KBM-7 (cell line): ENCODE results near the gene SLC12A5.
"Not testable (repeated sequence)": the region's sequence is repeated elsewhere in the genome, so short reads cannot be mapped to it uniquely, and the experiment has no call there.

Source experiments
- DNase-seq: peaks from one replicate; pipeline ENCODE4 v3.0.0-alpha.2; 2015
- in situ Hi-C: fragments of 300-500 bp; cut with MboI; formaldehyde crosslinking; loops from 2 replicates; pipeline ENCODE4 v1.14.3; 2020; ENCODE audit warnings: low sequenced_read_pairs, low pct_unique_long_range_greater_than_20kb, mixed read lengths

Gene SLC12A5

DNA sequence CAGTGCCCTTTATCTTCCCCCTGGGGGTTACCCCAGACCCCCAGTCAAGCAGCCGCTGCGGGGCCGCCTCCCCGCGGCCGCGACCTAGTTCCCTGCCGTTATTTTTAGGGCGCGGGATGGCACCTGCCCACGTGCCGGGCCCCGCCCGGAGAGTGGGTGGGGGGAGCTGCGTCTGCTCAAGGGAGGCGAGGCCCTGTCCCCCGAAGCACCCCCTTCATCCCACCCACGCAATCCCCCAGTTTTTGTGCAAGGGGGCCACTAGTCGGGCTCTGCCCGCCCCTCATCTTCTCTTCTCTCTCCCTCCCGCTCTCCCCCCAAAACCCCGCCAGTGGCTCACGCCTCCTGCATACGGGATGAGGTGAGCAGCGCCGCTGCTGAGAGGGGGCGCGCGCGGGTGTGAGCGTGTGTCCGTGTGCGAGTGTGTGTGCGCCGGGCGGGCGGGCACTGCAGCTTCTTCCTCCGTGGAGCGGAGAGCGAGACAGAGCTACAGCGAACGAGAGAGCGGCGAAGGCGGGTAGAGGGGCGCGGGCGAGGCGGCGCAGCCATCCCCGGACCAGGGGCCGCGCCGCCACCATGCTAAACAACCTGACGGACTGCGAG is at the start of gene SLC12A5:
SLC12A5 (plus strand) TSS at position 444 of the 600 bp plus-strand sequence; CDS start at position 574, 130 bp downstream.
- no peak for DNase-seq
- in situ Hi-C loops, result no loop called here

DNA sequence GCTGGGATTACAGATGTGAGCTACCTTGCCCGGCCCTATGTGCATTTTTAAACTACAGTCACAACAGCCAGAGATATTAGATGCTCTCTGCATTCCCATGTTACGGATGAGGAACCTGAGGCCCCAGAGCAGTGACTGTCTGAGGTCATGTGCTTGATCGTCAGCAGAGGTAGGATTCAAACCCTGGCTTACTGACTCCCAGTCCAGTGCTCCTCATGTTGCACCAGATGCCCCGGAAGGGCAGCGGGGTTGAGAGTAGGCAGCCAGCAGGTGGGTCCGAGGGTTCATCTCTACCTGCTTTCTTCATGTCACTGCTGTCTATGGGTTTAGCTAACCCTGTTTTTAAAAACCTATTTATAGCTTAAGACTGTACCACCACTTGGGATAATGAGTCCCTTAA is 47.8 kb upstream of the SLC12A5 start:
- in situ Hi-C loops, result no loop called here
- no peak for DNase-seq

DNA sequence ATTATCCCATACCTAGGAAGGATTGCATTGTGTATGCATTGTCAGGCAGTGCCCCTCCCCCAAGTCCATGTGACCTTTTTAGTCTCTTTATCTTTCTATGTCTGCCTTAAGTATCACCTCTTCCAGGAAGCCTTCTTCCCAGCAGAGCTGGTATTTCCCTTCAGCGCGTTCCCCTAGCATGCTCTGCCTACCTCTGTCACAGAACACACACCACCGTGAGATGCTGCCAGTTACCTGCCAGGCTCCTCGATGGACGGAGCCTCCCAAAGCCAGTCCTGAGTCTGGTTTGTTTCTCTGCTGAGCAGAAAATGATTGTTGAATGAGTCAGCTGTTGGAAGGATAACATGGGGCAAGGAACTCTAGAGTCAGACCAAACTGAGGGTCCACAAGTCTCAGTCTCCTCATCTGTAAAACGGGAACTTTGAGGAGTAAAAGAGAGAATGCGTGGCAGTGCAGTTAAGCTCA is 45.7 kb upstream of the SLC12A5 start:
- DNase-seq, result no peak
- in situ Hi-C loops, result no loop called here

DNA sequence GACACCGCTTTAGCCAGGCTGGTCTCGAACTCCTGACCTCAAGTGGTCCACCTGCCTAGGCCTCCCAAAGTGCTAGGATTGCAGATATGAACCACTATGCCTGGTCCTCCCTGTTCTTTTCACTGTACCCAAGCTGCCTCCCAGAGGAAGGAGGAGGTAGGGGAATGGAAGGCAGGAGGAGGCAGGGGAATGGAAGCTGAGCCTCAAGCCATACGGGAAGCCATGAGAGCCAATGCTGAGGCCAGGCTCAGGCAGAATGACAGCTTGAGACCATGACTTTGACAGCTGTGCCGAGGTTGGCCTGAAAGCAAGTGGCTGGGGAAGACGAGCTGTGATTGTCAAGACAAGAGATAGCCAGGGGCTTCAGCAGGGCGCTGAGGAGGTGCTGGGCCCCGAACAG is 43.4 kb upstream of the SLC12A5 start:
- in situ Hi-C loops, result no loop called here

DNA sequence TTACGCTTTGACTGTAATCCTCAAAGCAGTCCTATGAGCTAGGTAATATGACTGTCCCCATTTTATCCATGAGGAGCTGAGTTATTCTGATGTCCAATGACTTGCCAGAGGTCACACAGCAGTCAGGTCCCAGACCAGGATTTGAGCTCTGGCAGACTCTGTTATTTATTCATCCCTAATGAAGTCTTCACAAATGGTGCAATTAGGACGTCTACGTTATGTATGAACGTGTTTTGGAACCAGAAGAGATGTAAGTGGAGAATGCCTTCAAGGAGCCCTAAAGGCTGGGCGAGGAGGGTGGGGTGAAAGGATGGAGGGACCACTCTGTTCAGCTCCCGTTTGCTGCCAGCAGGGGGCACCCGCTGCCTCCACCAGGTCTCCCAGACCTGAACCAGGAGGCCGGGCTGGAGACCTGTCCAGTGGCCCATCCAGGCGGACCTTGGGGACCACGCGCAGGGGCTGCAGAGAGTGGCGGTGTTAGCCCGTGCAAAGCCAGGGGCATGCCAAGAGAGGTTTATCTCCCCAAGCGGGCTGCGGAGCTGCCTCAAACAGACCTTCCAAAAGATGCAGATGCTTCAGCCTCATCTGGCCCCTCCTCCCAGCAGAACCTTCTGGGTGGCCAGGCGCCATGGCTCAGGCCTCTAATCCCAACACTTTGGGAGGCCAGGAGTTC is 41.8 kb upstream of the SLC12A5 start:
- DNase-seq, result peak; percentile 89
- in situ Hi-C loops, result no loop called here

More for the DNA sequence above, 43.4 kb upstream of the SLC12A5 start:
- DNase-seq, result peak; percentile 15

DNA sequence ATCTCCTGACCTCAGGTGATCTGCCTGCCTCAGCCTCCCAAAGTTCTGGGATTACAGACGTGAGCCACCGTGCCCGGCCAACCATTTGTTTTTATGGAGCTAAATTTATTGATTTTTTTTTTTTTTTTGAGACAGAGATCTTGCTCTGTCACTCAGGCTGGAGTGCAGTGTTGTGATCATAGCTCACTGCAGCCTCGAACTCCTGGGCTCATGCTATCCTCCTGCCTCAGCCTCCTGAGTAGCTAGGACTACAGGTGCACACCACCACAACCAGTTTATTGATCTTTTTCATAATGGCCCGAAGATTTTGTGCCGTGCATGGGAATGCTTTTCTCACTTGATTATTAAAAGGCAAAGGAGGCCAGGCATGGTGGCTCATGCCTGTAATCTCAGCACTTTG is 40.2 kb upstream of the SLC12A5 start:
- in situ Hi-C loops, result not testable (repeated sequence)

DNA sequence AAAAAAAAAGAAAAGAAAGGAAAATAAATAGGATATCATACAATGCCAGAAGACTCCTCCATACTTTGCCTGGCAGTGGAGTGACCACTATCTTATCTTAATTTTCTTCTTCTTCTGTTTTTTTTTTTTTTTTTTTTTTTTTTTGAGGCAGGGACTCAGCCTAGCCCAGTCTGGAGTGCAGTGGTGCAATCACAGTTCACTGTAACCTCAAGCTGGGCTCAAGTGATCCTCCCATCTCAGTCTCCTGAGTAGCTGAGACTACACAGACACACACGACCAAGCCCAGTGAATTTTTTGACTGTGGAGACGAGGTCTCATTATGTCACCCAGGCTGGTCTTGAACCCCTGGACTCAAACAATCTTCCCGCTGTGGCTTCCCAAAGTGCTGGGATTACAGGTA is 37.4 kb upstream of the SLC12A5 start:
- in situ Hi-C loops, result no loop called here
- no peak for DNase-seq

More for the DNA sequence above, 40.2 kb upstream of the SLC12A5 start:
- DNase-seq, result not testable (repeated sequence)

DNA sequence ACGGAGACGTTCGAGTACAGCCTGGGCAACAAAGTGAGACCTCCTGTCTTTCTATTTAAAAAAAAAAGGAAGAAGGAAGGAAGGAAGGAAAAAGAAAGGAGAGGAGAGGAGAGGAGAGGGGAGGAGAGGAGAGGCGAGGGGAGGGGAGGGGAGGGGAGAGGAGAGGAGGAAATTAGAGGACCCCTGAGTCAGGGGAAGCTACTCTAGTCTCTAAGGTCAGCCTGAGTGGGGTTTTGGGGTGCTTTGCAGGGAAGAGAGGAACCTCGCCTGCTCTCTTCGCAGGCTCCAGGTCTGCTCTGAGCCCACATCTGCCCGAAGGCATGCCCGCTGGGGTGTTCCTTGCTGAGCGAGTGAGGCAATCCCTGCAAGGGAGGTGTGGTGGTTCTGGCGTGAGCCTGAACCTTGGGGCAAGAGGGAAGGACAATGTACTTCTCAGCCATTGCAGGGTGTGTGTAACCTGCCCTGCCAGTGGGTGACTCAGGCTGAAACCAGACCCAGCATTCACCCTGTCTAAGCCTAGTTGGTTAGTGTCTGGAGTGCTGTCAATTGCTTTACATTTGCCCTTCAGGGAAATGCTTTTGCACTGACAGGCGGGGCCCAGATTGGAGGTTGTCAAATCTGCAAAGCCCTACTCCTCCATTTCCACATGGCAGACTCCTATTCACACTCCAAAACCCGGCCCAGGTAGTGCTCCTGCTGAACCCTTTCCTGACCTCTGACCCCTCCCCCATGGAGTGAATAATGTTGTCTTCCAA is 35.6 kb upstream of the SLC12A5 start:
- in situ Hi-C loops, result no loop called here
- DNase-seq, result no peak

DNA sequence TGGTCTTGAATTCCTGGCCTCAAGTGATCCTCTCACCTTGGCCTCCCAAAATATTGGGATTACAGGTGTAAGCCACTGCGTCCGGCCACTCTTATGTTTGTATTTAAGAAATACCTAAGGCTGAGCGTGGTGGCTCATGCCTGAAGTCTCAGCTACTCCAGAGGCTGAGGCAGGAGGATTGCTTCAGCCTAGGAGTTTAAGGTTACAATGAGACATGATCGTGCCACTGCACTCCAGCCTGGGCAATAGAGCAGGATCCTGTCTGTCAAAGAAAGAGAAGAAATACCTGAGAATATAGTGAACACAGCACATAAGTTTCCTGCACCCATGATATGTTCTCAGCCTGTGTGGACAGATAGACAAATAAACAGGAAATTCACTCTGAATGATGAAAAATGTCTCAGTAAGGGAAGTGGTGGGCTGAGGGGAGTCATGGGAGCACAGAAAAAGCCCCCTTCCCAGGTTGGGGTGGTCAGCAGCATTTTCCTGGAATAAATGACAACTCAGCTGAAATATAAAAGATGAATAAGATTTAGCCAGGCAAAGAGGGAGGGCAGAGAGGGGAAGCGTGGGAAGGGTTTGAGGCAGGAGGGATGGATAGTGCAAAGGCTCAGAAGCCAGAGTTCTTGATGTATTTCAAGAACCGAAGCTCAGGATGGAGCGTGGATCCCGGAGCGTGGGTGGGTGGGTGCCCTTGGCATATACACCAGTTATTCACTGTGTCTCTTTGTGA is 34.1 kb upstream of the SLC12A5 start:
- in situ Hi-C loops, result no loop called here
- no peak for DNase-seq

DNA sequence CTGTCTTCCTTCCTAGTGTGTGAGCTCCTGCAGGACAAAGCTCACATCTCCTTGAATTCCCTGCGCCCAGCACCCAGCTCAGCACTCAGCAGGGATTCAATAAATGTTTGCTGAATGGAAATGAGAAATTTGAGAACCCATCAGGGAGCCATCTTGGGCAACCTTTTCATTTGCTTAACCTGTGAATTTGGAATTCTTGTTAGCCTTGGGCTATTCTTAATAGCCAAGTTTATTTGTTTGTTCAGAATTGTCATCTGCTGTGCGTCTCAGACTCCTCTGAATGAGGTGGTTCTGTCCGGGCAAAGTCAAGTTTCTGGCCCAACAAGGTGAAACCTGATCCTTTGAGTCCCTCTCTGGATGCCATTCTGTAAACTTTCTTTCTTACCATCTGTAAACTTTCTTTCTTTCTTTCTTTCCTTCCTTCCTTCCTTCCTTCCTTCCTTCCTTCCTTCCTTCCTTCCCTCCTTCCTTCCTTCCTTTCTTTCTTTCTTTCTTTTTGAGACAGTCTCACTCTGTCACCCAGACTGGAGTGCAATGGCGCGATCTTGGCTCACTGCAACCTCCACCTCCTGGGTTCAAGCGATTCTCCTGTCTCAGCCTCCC is 33.4 kb upstream of the SLC12A5 start:
- in situ Hi-C loops, DNase-seq: not testable (repeated sequence)

DNA sequence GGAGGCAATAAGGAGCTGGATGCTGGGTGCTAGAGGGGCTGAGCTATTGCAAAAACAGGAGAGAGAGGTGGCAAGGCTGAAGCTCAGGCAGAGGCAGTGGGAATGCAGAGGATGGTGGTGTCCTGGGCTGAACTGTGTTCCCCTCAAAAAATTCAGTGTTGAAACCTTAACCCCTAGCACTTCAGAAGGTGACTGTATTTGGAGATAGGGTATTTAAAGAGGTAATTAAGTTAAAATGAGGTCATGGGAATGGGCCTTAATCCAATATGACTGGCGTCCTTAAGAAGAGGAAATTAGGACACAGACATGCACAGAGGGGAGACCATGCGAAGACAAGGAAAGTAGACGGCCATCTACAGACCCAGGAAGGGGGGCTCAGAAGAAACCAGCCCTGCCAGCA is 31.8 kb upstream of the SLC12A5 start:
- no peak for DNase-seq
- in situ Hi-C loops, result no loop called here

DNA sequence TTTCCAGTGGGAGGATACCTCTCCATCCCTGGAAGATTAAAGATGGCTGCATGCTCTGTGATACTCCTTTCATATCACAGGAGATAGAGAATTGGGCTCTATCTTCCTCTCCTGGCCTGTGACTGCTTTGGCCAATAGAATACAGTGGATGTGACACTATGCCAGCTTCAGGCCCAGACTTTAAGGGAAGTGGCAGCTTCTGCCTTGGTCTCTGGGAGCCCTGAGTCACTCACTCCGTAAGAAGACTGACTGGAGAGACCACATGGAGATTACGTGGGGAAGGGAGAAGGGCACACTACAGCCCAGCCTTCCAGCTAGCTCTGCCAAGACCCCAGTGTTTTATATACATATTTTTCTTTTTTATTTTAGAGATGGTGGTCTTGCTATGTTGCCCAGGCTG is 30.7 kb upstream of the SLC12A5 start:
- in situ Hi-C loops, result no loop called here
- DNase-seq, result peak; percentile 48

DNA sequence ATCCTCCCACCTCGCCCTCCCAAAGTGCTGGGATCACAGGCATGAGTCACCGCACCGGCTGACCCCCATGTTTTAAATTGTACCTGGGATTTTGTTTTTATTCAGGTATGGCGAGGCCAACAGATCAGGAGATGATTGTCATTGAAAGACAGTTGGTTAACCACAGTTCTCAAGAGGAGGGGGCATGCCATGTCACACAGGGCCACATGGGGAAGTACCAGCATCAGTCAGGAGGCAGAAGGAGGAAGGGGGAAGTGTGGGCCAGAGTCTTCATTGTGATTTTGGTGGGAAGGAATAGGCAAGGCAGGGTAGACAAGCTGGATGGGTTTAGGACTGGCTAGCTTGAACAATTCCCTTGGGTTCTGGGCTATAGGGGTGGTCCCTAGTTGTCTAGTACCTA is 30.3 kb upstream of the SLC12A5 start:
- peak; percentile 72 for DNase-seq
- in situ Hi-C loops, result no loop called here

DNA sequence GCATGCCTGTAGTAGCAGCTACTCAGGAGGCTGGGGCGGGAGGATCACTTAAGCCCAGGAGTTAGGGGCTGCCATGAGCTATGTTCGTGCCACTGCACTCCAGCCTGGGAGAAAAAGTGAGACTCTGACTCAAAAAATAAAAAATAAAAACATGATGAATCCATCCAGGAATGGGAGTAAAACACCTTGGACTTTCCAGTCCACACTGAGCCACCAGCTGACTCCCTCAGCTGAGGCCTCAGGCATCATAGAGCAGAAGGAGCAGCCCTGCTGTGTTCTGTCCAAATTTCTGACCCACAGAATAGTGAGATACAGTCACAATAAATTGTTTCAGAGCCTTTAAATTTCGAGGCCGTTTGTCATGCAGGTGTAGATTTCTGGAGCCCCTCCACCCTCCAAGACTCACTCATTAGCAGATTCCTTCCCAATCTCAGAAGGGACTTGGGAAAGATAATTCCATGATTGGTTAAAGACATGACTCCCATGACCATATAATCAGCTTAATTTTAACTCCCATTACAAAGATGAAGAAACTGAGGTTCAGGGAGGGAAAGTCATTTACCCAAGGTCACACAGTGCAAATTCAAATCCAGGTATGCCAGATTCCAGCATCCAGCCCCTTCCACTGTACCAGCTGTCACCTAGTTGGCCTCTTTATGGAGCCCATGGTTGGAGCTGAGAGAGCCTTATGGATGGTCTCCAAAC is 29.3 kb upstream of the SLC12A5 start:
- no peak for DNase-seq
- in situ Hi-C loops, result no loop called here

DNA sequence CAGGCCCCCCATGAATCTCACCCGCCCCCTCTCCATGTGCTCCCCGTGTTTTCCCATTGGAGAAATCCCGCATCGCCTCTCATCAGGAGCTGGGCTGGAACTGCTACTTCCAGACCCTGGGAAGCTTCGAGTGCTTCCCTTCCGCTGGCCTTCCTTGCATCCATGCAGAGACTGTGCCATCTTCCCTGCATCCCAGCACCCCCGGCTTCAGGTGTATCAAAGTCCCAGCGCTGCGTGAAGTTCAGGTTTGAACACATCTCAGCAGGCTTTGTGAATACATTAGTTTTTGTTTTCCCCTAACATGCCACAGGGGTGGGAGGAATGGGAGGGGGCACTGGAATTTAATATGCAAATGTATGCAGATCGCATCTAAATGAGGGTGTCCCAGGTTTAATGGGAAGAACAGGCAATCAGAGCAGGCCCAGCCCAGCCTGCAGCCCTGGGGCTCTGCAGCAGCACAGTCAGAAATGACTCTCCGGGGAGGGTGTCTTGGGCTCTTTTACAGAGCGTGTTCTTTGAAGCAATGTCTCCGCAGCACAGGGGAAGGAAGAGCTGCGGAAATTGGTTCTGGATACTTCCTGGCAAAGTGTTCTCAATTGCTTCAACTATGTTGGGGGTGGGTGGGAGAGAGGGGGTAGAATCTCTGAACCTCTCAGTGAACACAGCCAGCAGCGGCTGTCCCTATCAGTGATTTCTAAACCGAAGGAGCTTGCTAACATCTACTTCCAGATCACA is 28.6 kb upstream of the SLC12A5 start:
- DNase-seq, result no peak
- in situ Hi-C loops, result no loop called here

DNA sequence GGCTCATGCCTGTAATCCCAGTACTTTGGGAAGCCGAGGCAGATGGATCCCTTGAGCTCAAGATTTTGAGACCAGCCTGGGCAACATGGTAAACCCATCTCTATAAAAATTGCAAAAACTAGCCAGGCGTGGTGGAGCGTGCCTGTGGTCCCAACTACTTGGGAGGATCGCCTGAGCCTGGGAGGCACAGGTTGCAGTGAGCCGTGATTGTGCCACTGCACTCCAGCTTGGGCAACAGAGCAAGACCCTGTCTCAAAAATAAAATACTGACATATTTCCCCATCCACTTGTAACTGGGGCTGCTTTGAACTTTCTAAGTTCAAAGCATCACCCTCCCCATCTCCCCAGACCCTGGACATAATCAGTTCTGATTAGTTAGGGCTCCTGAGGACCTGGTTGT is 27.5 kb upstream of the SLC12A5 start:
- in situ Hi-C loops, result no loop called here
- no peak for DNase-seq

DNA sequence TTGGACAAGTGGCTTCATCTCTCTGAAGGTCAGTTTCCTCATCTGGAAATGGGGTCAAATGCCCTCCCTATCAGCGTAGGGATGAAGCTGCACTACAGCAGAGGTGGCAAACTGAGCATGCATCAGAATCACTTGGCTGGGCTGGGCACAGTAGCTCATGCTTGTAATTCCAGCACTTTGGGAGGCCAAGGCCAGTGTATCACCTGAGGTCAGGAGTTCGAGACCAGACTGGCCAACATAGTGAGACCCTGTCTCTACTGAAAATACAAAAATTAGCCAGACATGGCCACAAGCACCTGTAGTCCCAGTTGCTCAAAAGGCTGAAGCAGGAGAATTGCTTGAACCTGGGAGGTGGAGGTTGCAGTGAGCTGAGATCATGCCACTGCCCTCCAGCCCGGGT is 27.0 kb upstream of the SLC12A5 start:
- in situ Hi-C loops, result no loop called here
- no peak for DNase-seq

DNA sequence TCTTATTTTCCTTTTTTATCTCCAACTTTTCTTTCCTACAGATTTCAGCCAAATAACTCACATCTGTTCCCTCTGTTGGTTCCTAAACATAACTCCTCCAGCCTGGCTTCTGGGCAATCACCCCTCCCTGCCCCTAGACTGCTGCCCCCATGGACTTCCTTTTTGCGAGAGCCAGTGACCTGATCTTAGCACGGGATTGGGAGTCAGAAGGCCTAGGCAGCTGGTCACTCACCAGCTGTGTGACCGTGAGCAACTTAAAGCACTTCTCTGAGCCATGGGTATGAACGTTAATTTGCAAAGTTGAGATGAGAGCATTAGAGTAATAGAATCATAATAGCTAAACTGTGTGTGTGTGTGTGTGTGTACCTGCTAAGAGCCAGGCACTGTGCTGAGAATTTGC is 24.8 kb upstream of the SLC12A5 start:
- no peak for DNase-seq

More for the DNA sequence above, 24.8 kb upstream of the SLC12A5 start:
- in situ Hi-C loops, result no loop called here
